PC-3 (cell line): ENCODE data around the gene CYTH1. TPM values are rescaled to one million over a fixed set of nuclear protein-coding genes. Genes with fewer than 3 reads are reported as not detected.

Source experiments
- ATAC-seq: fragments of 200-7000 bp; cut with Tn5 transposase; 2 replicates; pipeline ENCODE4 v1.9.1; 2020; ENCODE audit warnings: mild to moderate bottlenecking, moderate library complexity
- BruUV-seq: library from RNA; stranded (reverse); fragments of 400-500 nt; replicated peaks from 2 replicates; lab custom pipeline; 2021; lab: Mats Ljungman, UMichigan
- CTCF ChIA-PET: fragments of 300-600 bp; sonication (Branson Sonifier 250); formaldehyde crosslinking; loops from one replicate; lab custom pipeline; 2022; ENCODE audit warnings: antibody characterized with exemption; lab: Charles Lee
- POLR2A ChIA-PET: fragments of 300-600 bp; sonication (Branson Sonifier 250); formaldehyde crosslinking; loops from one replicate; lab custom pipeline; 2022; ENCODE audit warnings: antibody characterized with exemption; ENCODE audit not compliant: unreplicated experiment; lab: Charles Lee
- DNase-seq: peaks from one replicate; pipeline ENCODE4 v3.0.0-alpha.2; 2015
- H2AFZ ChIP-seq: fragments of 300-600 bp; sonication (generic); 2 replicates; pipeline ENCODE4 v1.6.0; 2016; ENCODE audit warnings: antibody characterized with exemption, low read length
- H3F3A ChIP-seq: fragments of 300-600 bp; sonication (generic); one replicate; pipeline ENCODE4 v1.6.0; 2017; ENCODE audit warnings: antibody characterized with exemption, low read length, control low read depth, mild to moderate bottlenecking; ENCODE audit not compliant: unreplicated experiment
- H3K27ac ChIP-seq: fragments of 300-600 bp; sonication (generic); 2 replicates; pipeline ENCODE4 v1.5.1; 2016; ENCODE audit warnings: mild to moderate bottlenecking, low read length
- H3K27me3 ChIP-seq: fragments of 300-600 bp; sonication (generic); 2 replicates; pipeline ENCODE4 v1.6.1; 2016; ENCODE audit warnings: low read length, mixed read lengths
- H3K36me3 ChIP-seq: fragments of 300-600 bp; sonication (generic); 2 replicates; pipeline ENCODE4 v1.6.1; 2016; ENCODE audit warnings: low read depth, mixed run types, low read length, mixed read lengths
- H3K4me1 ChIP-seq: fragments of 300-600 bp; sonication (generic); 2 replicates; pipeline ENCODE4 v1.5.1; 2016; ENCODE audit warnings: low read length; ENCODE audit not compliant: insufficient read depth
- H3K4me2 ChIP-seq: fragments of 300-600 bp; sonication (generic); 2 replicates; pipeline ENCODE4 v1.6.0; 2016; ENCODE audit warnings: low read length
- H3K4me3 ChIP-seq: fragments of 300-600 bp; sonication (generic); 2 replicates; pipeline ENCODE4 v1.5.1; 2016; ENCODE audit warnings: mild to moderate bottlenecking, low read length, mixed read lengths
- H3K79me2 ChIP-seq: fragments of 300-600 bp; sonication (generic); 2 replicates; pipeline ENCODE4 v1.6.1; 2017; ENCODE audit warnings: low read length, mixed read lengths
- H3K9ac ChIP-seq: fragments of 300-600 bp; sonication (generic); 2 replicates; pipeline ENCODE4 v1.6.0; 2016; ENCODE audit warnings: mild to moderate bottlenecking, low read length
- H3K9me2 ChIP-seq: fragments of 300-600 bp; sonication (generic); replicated peaks from 2 replicates; pipeline ENCODE4 v1.6.1; 2016; ENCODE audit warnings: mixed run types, low read length, mixed read lengths
- H3K9me3 ChIP-seq: fragments of 300-600 bp; sonication (generic); 2 replicates; pipeline ENCODE4 v1.6.1; 2016; ENCODE audit warnings: low read length, mixed read lengths
- H4K20me1 ChIP-seq: fragments of 300-600 bp; sonication (generic); 2 replicates; pipeline ENCODE4 v1.6.1; 2016; ENCODE audit warnings: low read length, mixed read lengths
- CTCF ChIP-seq: fragments of 300-600 bp; sonication (generic); conservative IDR thresholded peaks from 2 replicates; pipeline ENCODE4 v1.5.1; 2017; ENCODE audit warnings: antibody characterized with exemption, low read depth, mild to moderate bottlenecking, low read length
- EZH2 ChIP-seq: fragments of 300-600 bp; sonication (generic); IDR thresholded peaks from one replicate; pipeline ENCODE4 v1.6.1; 2017; ENCODE audit warnings: antibody characterized with exemption, mild to moderate bottlenecking, low read length; ENCODE audit not compliant: unreplicated experiment
- EZH2phosphoT487 ChIP-seq: fragments of 300-600 bp; sonication (generic); IDR thresholded peaks from 2 replicates; pipeline ENCODE4 v1.6.1; 2018; ENCODE audit warnings: mild to moderate bottlenecking, antibody characterized with exemption, low read length, borderline replicate concordance
- intact Hi-C: fragments of 100-400 bp; cut with micrococcal nuclease; formaldehyde crosslinking; loops from 2 replicates; pipeline ENCODE4 v1.9.0; 2023
- total RNA-seq: library from RNA; depleted of rRNA; stranded (reverse); fragments of >200 nt; gene quantifications from 2 replicates; pipeline ENCODE4 v1.2.3, GENCODE V29; 2014

The CYTH1 gene
- total RNA-seq, 1 experiment from 2014 or later, result 29.7 TPM

GRCh38 chr17:78784352-78784751 lies 2.3 kb upstream of the CYTH1 start:
- BruUV-seq, result no TSS peak
- CTCF ChIA-PET, result interaction anchor here (0.5 kb wide), 1 partner anchor 1728 kb away, joined by 4 read pairs; no protein-coding TSS in a partner anchor

GRCh38 chr17:78783711-78784324 lies 1.7 kb upstream of the CYTH1 start:
- Histone ChIP-seq H3K27ac (no peak overlapping the region), H3F3A (no peaks in the 10 kb centered on the region), H3K9me2 (no peaks in the 10 kb centered on the region), H3K9me3 (no peaks in the 10 kb centered on the region), H3K4me3 (no peak overlapping the region), H3K27me3 (no peaks in the 10 kb centered on the region), H3K9ac (no peak overlapping the region), H3K79me2 (peaks cover 27% of the 10 kb centered on the region), H2AFZ (no peak overlapping the region), H3K36me3 (no peaks in the 10 kb centered on the region), H3K4me2 (no peak overlapping the region), H3K4me1 (peaks cover 14% of the 10 kb centered on the region), H4K20me1 (no peaks in the 10 kb centered on the region)
- ChIA-PET CTCF (interaction anchor here (0.5 kb wide), 1 partner anchor 1727 kb away, joined by 4 read pairs; no protein-coding TSS in a partner anchor), POLR2A (no interaction called here)
- intact Hi-C loops, result loop anchor here (5.0 to 10.0 kb wide), 2 partner anchors 47 to 51 kb away; no protein-coding TSS in a partner anchor
- no TSS peak for BruUV-seq
- DNase-seq (no peak), ATAC-seq (no peak)
- TF ChIP-seq EZH2phosphoT487 (no peak), CTCF (no peak), EZH2 (no peak)

More at GRCh38 chr17:78784352-78784751, 2.3 kb upstream of the CYTH1 start:
- no peak overlapping the region for H3K4me2 ChIP-seq
- no peaks in the 10 kb centered on the region for H3K9me3 ChIP-seq
- H4K20me1 ChIP-seq, result no peaks in the 10 kb centered on the region
- no peak overlapping the region for H3K27ac ChIP-seq
- no peak overlapping the region for H2AFZ ChIP-seq
- no peak for DNase-seq
- no peak for ATAC-seq
- no peaks in the 10 kb centered on the region for H3K9me2 ChIP-seq
- no peak overlapping the region for H3K4me3 ChIP-seq
- no peak overlapping the region for H3K9ac ChIP-seq
- H3K27me3 ChIP-seq, result no peaks in the 10 kb centered on the region
- no peaks in the 10 kb centered on the region for H3F3A ChIP-seq
- no peaks in the 10 kb centered on the region for H3K36me3 ChIP-seq
- intact Hi-C loops, result loop anchor here (5.0 to 10.0 kb wide), 2 partner anchors 47 to 50 kb away; no protein-coding TSS in a partner anchor
- H3K4me1 ChIP-seq, result peaks cover 14% of the 10 kb centered on the region
- TF ChIP-seq EZH2phosphoT487 (no peak), EZH2 (no peak), CTCF (no peak)
- H3K79me2 ChIP-seq, result peaks cover 23% of the 10 kb centered on the region
- POLR2A ChIA-PET, result interaction anchor here (0.6 kb wide), 1 partner anchor 56 kb away, joined by 9 read pairs; no protein-coding TSS in a partner anchor
